AG04450 (cell line): ENCODE results near the gene MYO1D. TPM values are rescaled to one million over a fixed set of nuclear protein-coding genes. Genes with fewer than 3 reads are reported as not detected.
A peak's percentile ranks its signal among the peaks of the same experiment; 100 is the strongest.

ENCODE experiments used
- CTCF ChIA-PET: fragments of 300-600, 350-600 bp; formaldehyde crosslinking; extraction: SDS; loops from one replicate; lab custom pipeline; 2022; ENCODE audit warnings: antibody characterized with exemption, inconsistent platforms; lab: Charles Lee
- POLR2A ChIA-PET: fragments of 350-600 bp; formaldehyde crosslinking; extraction: SDS; loops from one replicate; lab custom pipeline; 2021; ENCODE audit warnings: antibody characterized with exemption, inconsistent platforms; lab: Yijun Ruan, JAX
- DNase-seq: peaks from one replicate; pipeline ENCODE4 v3.0.0-alpha.2; 2011; ENCODE audit warnings: low read depth, low spot score
- H3K27ac ChIP-seq: one replicate; pipeline ENCODE4 v1.5.1; 2012; ENCODE audit warnings: low read depth, low read length, control low read depth
- H3K27me3 ChIP-seq: one replicate; pipeline ENCODE4 v1.6.0; 2012; ENCODE audit warnings: low read length; ENCODE audit not compliant: control insufficient read depth, insufficient read depth
- H3K4me3 ChIP-seq: 2 replicates; pipeline ENCODE4 v1.5.1; 2011; ENCODE audit warnings: mild to moderate bottlenecking, low read depth, low read length, control low read depth
- H3K9me3 ChIP-seq: 2 replicates; pipeline ENCODE4 v1.5.1; 2012; ENCODE audit warnings: low read length; ENCODE audit not compliant: control insufficient read depth, insufficient read depth
- CTCF ChIP-seq: IDR thresholded peaks from 2 replicates; pipeline ENCODE4 v1.5.1; 2011; ENCODE audit warnings: low read depth, low read length, control low read depth, inconsistent platforms
- polyA plus RNA-seq: library from polyadenylated mRNA; depleted of rRNA; stranded (reverse); fragments of >200 nt; gene quantifications from 2 replicates; pipeline ENCODE4 v1.2.3, GENCODE V29; 2011

MYO1D gene
- polyA plus RNA-seq, 1 experiment, result 1.1 TPM

- no peak overlapping the region for H3K4me3 ChIP-seq
- no peak for DNase-seq
- ChIA-PET CTCF (no interaction called here), POLR2A (interaction anchor here (0.5 kb wide), 1 partner anchor 10 kb away, joined by 5 read pairs; no protein-coding TSS in a partner anchor)
- no peak overlapping the region for H3K27ac ChIP-seq
- peaks cover 21% of the 10 kb centered on the region for H3K27me3 ChIP-seq
- H3K9me3 ChIP-seq, result no peaks in the 10 kb centered on the region; the same call in 1 of the 2 replicates
- TF ChIP-seq CTCF, result no peak
Observed at GRCh38 chr17:32520104-32520701, 356.7 kb downstream of the MYO1D start.

GRCh38 chr17:32519228-32520103, 357.5 kb downstream of the MYO1D start:
- CTCF ChIA-PET, result no interaction called here
- POLR2A ChIA-PET, result interaction anchor here (0.5 kb wide), 1 partner anchor 9 kb away, joined by 5 read pairs; no protein-coding TSS in a partner anchor
- no peak overlapping the region for H3K27ac ChIP-seq
- DNase-seq, result no peak
- peaks cover 21% of the 10 kb centered on the region for H3K27me3 ChIP-seq
- no peak for TF ChIP-seq CTCF
- no peaks in the 10 kb centered on the region; the same call in 1 of the 2 replicates for H3K9me3 ChIP-seq
- peak overlapping the region; percentile 54 for H3K4me3 ChIP-seq

- POLR2A ChIA-PET, result no interaction called here
- DNase-seq, result no peak
- Histone ChIP-seq H3K27me3 (peaks cover 21% of the 10 kb centered on the region), H3K4me3 (peak overlapping the region; percentile 54), H3K9me3 (no peaks in the 10 kb centered on the region; the same call in 1 of the 2 replicates), H3K27ac (no peak overlapping the region)
- TF ChIP-seq CTCF, result no peak
- CTCF ChIA-PET, result interaction anchor here (0.5 kb wide), 1 partner anchor 8 kb away, joined by 4 read pairs; no protein-coding TSS in a partner anchor
Observed at GRCh38 chr17:32518646-32519227, 358.2 kb downstream of the MYO1D start.

GRCh38 chr17:32517982-32518381, 358.9 kb downstream of the MYO1D start:
- Histone ChIP-seq H3K27me3 (peaks cover 25% of the 10 kb centered on the region), H3K4me3 (no peak overlapping the region), H3K27ac (no peak overlapping the region), H3K9me3 (no peaks in the 10 kb centered on the region; the same call in 1 of the 2 replicates)
- TF ChIP-seq CTCF, result no peak
- CTCF ChIA-PET, result no interaction called here
- POLR2A ChIA-PET, result interaction anchor here (0.6 kb wide), 1 partner anchor 67 kb away, joined by 3 read pairs; no protein-coding TSS in a partner anchor
- DNase-seq, result no peak
